H9 (cell line): ENCODE data around the gene DNAAF9. TPM values are rescaled to one million over a fixed set of nuclear protein-coding genes. Genes with fewer than 3 reads are reported as not detected.
A peak's percentile ranks its signal among the peaks of the same experiment; 100 is the strongest.

Experiments
- DNase-seq: peaks from one replicate; pipeline ENCODE4 v3.0.0-alpha.2; 2017
- H2AFZ ChIP-seq: one replicate; pipeline ENCODE4 v1.6.1; 2013; ENCODE audit warnings: mild to moderate bottlenecking, low read length, control low read depth, moderate library complexity
- H2AK5ac ChIP-seq: 2 replicates; pipeline ENCODE4 v1.6.1; 2013; ENCODE audit warnings: low read length, control low read depth, mixed read lengths; ENCODE audit not compliant: insufficient read length
- H2BK120ac ChIP-seq: one replicate; pipeline ENCODE4 v1.6.1; 2013; ENCODE audit warnings: low read depth, mild to moderate bottlenecking, low read length, control low read depth, inconsistent platforms; ENCODE audit not compliant: poor library complexity, severe bottlenecking
- H2BK12ac ChIP-seq: 2 replicates; pipeline ENCODE4 v1.6.1; 2013; ENCODE audit warnings: low read length, control low read depth, mixed read lengths, low read depth; ENCODE audit not compliant: insufficient read length
- H2BK15ac ChIP-seq: 2 replicates; pipeline ENCODE4 v1.6.1; 2013; ENCODE audit warnings: low read depth, low read length, control low read depth
- H2BK20ac ChIP-seq: one replicate; pipeline ENCODE4 v1.6.1; 2013; ENCODE audit warnings: low read depth, mild to moderate bottlenecking, low read length, control low read depth, inconsistent platforms; ENCODE audit not compliant: poor library complexity, severe bottlenecking
- H2BK5ac ChIP-seq: 2 replicates; pipeline ENCODE4 v1.6.1; 2013; ENCODE audit warnings: low read length, control low read depth, mixed read lengths; ENCODE audit not compliant: insufficient read length
- H3K14ac ChIP-seq: 2 replicates; pipeline ENCODE4 v1.6.1; 2013; ENCODE audit warnings: low read length, control low read depth; ENCODE audit not compliant: insufficient read depth
- H3K18ac ChIP-seq: 2 replicates; pipeline ENCODE4 v1.6.1; 2013; ENCODE audit warnings: low read depth, mild to moderate bottlenecking, mixed read lengths, low read length, control low read depth; ENCODE audit not compliant: insufficient read length
- H3K23ac ChIP-seq: 2 replicates; pipeline ENCODE4 v1.6.1; 2013; ENCODE audit warnings: low read length, control low read depth, mixed read lengths, low read depth; ENCODE audit not compliant: insufficient read length
- H3K23me2 ChIP-seq: 2 replicates; pipeline ENCODE4 v1.6.1; 2013; ENCODE audit warnings: low read depth, mild to moderate bottlenecking, mixed read lengths, low read length, control low read depth; ENCODE audit not compliant: insufficient read length, poor library complexity, severe bottlenecking
- H3K27ac ChIP-seq: 2 replicates; pipeline ENCODE4 v1.5.1; 2013; ENCODE audit warnings: low read length, control low read depth, mixed read lengths, low read depth; ENCODE audit not compliant: insufficient read length
- H3K27me3 ChIP-seq: 2 replicates; pipeline ENCODE4 v1.6.1; 2013; ENCODE audit warnings: low read length, control low read depth, inconsistent platforms; ENCODE audit not compliant: insufficient read depth
- H3K4ac ChIP-seq: 2 replicates; pipeline ENCODE4 v1.6.1; 2013; ENCODE audit warnings: low read depth, mild to moderate bottlenecking, control low read depth, inconsistent platforms, low read length, moderate library complexity
- H3K4me1 ChIP-seq: 2 replicates; pipeline ENCODE4 v1.6.1; 2013; ENCODE audit warnings: low read length, control low read depth, inconsistent platforms; ENCODE audit not compliant: insufficient read depth
- H3K4me2 ChIP-seq: 2 replicates; pipeline ENCODE4 v1.6.1; 2013; ENCODE audit warnings: low read length, control low read depth, mixed read lengths; ENCODE audit not compliant: insufficient read length, insufficient read depth
- H3K56ac ChIP-seq: 2 replicates; pipeline ENCODE4 v1.6.1; 2013; ENCODE audit warnings: low read depth, mild to moderate bottlenecking, mixed read lengths, low read length, control low read depth; ENCODE audit not compliant: insufficient read length
- H3K79me1 ChIP-seq: 2 replicates; pipeline ENCODE4 v1.6.1; 2013; ENCODE audit warnings: low read depth, mild to moderate bottlenecking, moderate library complexity, low read length, control low read depth, inconsistent platforms; ENCODE audit not compliant: insufficient read depth, poor library complexity, severe bottlenecking
- H3K79me2 ChIP-seq: 2 replicates; pipeline ENCODE4 v1.6.1; 2013; ENCODE audit warnings: low read length, control low read depth, inconsistent platforms; ENCODE audit not compliant: insufficient read depth
- H3K9ac ChIP-seq: 2 replicates; pipeline ENCODE4 v1.6.1; 2013; ENCODE audit warnings: low read length, control low read depth, mixed read lengths; ENCODE audit not compliant: insufficient read length; ENCODE audit errors: extremely low read depth
- H3K9me3 ChIP-seq: one replicate; pipeline ENCODE4 v1.6.1; 2013; ENCODE audit warnings: low read depth, low read length, inconsistent platforms; ENCODE audit not compliant: control insufficient read depth
- H3T11ph ChIP-seq: one replicate; pipeline ENCODE4 v1.6.1; 2013; ENCODE audit warnings: mild to moderate bottlenecking, low read length, control low read depth, inconsistent platforms
- H4K20me1 ChIP-seq: one replicate; pipeline ENCODE4 v1.6.1; 2013; ENCODE audit not compliant: control insufficient read depth, insufficient read length, insufficient read depth
- H4K5ac ChIP-seq: 2 replicates; pipeline ENCODE4 v1.6.1; 2013; ENCODE audit warnings: low read depth, mild to moderate bottlenecking, mixed read lengths, low read length, control low read depth; ENCODE audit not compliant: insufficient read length
- H4K8ac ChIP-seq: replicated peaks from 2 replicates; pipeline ENCODE4 v1.6.1; 2013; ENCODE audit warnings: low read length, control low read depth, mixed read lengths, low read depth; ENCODE audit not compliant: insufficient read length
- H4K91ac ChIP-seq: 2 replicates; pipeline ENCODE4 v1.6.1; 2013; ENCODE audit warnings: low read depth, mild to moderate bottlenecking, moderate library complexity, mixed read lengths, low read length, control low read depth; ENCODE audit not compliant: insufficient read length
- H3K27ac Mint-ChIP-seq, 3 experiments: 2 replicates in 2 of 3; 3 replicates in 1 of 3; pipeline ENCODE4 v1.8.0; 2020 to 2021; ENCODE audit warnings: mixed read lengths in 3 of 3, mild to moderate bottlenecking in 1 of 3, moderate library complexity in 1 of 3
- H3K27me3 Mint-ChIP-seq: 2 replicates; pipeline ENCODE4 v1.8.0; 2021; ENCODE audit warnings: low read depth, mild to moderate bottlenecking, moderate library complexity, mixed read lengths
- H3K36me3 Mint-ChIP-seq, 3 experiments: 2 replicates in 2 of 3; 3 replicates in 1 of 3; pipeline ENCODE4 v1.8.0; 2020 to 2021; ENCODE audit warnings: low read depth in 3 of 3, mixed read lengths in 3 of 3; ENCODE audit not compliant: insufficient read depth in 1 of 3
- H3K4me1 Mint-ChIP-seq, 2 experiments: 2 replicates each; pipeline ENCODE4 v1.8.0; 2020; ENCODE audit warnings: mixed read lengths in 2 of 2
- H3K4me3 Mint-ChIP-seq, 2 experiments: 2 replicates in 1 of 2; 3 replicates in 1 of 2; pipeline ENCODE4 v1.8.0; 2020 to 2021; ENCODE audit warnings: mild to moderate bottlenecking in 2 of 2, mixed read lengths in 2 of 2, moderate library complexity in 1 of 2
- H3K9me3 Mint-ChIP-seq, 2 experiments: 2 replicates in 1 of 2; 3 replicates in 1 of 2; pipeline ENCODE4 v1.8.0; 2020; ENCODE audit warnings: mild to moderate bottlenecking in 2 of 2, mixed read lengths in 2 of 2, moderate library complexity in 1 of 2
- CTCF ChIP-seq: fragments of 200-600 bp; sonication (generic); conservative IDR thresholded peaks from 3 replicates; pipeline ENCODE4 v1.8.0; 2021; ENCODE audit warnings: antibody characterized with exemption, mild to moderate bottlenecking
- WGBS: extraction: QIAGEN DNeasy Blood & Tissue Kit; methylation state at CpG from one replicate; pipeline ENCODE4 v1.1.7; 2013; ENCODE audit warnings: missing lambda C conversion rate, low lambda C conversion rate, mixed read lengths; ENCODE audit not compliant: insufficient read length; ENCODE audit errors: extremely low coverage; 5-methylcytosine and 5-hydroxymethylcytosine counted together
- total RNA-seq: library from RNA; stranded (reverse); gene quantifications from 2 replicates; pipeline ENCODE4 v1.2.1, GENCODE V29; 2021

Gene DNAAF9
- total RNA-seq, 1 experiment from 2014 or later = 5.5 TPM

DNA sequence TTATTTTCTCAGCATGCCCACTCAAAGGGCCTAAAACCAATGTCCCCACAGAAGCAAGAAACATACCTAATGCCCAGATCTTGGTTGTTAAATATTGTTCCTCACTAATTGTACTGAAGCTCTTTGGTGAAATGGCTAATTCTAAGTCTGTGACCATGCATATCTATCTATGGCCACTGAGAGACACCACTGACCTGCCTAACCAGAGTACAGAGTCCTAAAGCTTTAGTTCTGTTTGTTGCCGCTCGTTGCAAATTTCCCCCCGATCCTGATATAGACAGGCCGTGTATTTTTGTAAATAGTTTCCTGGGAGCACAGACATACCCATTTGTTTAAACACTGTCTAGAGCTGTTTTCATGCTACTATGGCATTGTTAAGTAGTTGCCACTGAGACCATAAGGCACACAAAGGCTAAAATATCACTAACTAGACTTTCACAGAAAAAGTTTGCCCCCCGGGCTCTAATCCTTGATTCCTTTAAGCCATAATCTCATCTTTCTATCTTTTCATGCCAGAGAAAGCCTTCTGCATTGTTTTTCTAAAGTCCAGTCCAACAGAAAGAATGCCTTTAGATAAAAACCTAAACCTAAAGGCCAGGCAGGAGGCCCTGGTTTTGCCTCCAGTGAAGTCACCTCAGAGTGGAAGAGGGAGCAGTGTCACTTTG is 48.7 kb downstream of the DNAAF9 start:
- no peak overlapping the region for H3K4ac ChIP-seq
- H3K4me1 ChIP-seq = no peaks in the 10 kb centered on the region
- Mint-ChIP-seq H3K4me3 (no peak overlapping the region), H3K36me3 (no peaks in the 10 kb centered on the region), H3K4me1 (no peaks in the 10 kb centered on the region), H3K27ac (no peak overlapping the region), H3K27me3 (no peaks in the 10 kb centered on the region), H3K9me3 (no peaks in the 10 kb centered on the region)
- H3K23ac ChIP-seq = no peak overlapping the region
- DNase-seq = no peak
- no peaks in the 10 kb centered on the region for H4K20me1 ChIP-seq
- no peak overlapping the region for H2BK20ac ChIP-seq
- no peak overlapping the region for H3K18ac ChIP-seq
- no peak overlapping the region for H3K9ac ChIP-seq
- no peak overlapping the region for H2BK5ac ChIP-seq
- H4K8ac ChIP-seq = no peak overlapping the region
- no peaks in the 10 kb centered on the region for H3K79me2 ChIP-seq
- no peak overlapping the region for H4K5ac ChIP-seq
- H2AK5ac ChIP-seq = no peak overlapping the region
- H2BK12ac ChIP-seq = no peak overlapping the region
- no peak overlapping the region for H2AFZ ChIP-seq
- H3K23me2 ChIP-seq = no peaks in the 10 kb centered on the region
- H3K9me3 ChIP-seq = no peaks in the 10 kb centered on the region
- H3K79me1 ChIP-seq = no peaks in the 10 kb centered on the region
- no peak overlapping the region for H3K4me2 ChIP-seq
- H4K91ac ChIP-seq = no peak overlapping the region
- TF ChIP-seq CTCF = peak; percentile 22; the same call in 2 of the 3 replicates
- no peak overlapping the region for H2BK120ac ChIP-seq
- no CpG with 5 or more reads among the region's 5 CpGs for WGBS
- no peak overlapping the region for H3K14ac ChIP-seq
- no peak overlapping the region for H3K27ac ChIP-seq
- H3T11ph ChIP-seq = no peak overlapping the region
- H2BK15ac ChIP-seq = no peak overlapping the region
- no peak overlapping the region for H3K56ac ChIP-seq
- no peaks in the 10 kb centered on the region for H3K27me3 ChIP-seq

Other genes starting within 250 kb of the DNAAF9 start
- gene FASTKD5, start 247.8 kb downstream of the DNAAF9 start, total RNA-seq = 25.0 and 27.1 TPM in 2 replicates
- 4.5 and 4.6 TPM in 2 replicates for gene UBOX5, start 247.8 kb downstream of the DNAAF9 start, total RNA-seq
- 19.2 and 20.8 TPM in 2 replicates for gene LZTS3, start 234.1 kb downstream of the DNAAF9 start, total RNA-seq
- 56.2 and 58.1 TPM in 2 replicates for gene DDRGK1, start 203.0 kb downstream of the DNAAF9 start, total RNA-seq
- 70.2 and 74.5 TPM in 2 replicates for gene ITPA, start 198.2 kb downstream of the DNAAF9 start, total RNA-seq
- gene SLC4A11, start 168.5 kb downstream of the DNAAF9 start, total RNA-seq = 25.5 and 29.4 TPM in 2 replicates
- 22.4 and 23.1 TPM in 2 replicates for gene ATRN, start 63.3 kb upstream of the DNAAF9 start, total RNA-seq